Measurements from ENCODE around the gene AOAH. TPM values are rescaled to one million over a fixed set of nuclear protein-coding genes. Genes with fewer than 3 reads are reported as not detected.

Gene AOAH
- total and polyA plus RNA-seq, 2 experiments from 2014 or later = not detected

- in situ Hi-C loops (cut with MboI) = no loop called here
- TF ChIP-seq EZH2phosphoT487 (IDR thresholded peaks at IDR 0.05; ENCODE audit: insufficient read depth, low read depth) (no peak), EZH2 (IDR thresholded peaks at IDR 0.05; ENCODE audit: insufficient read depth, poor library complexity, severe bottlenecking) (no peak)
- H3K4me1 ChIP-seq (ENCODE audit: insufficient read depth) = no peaks in the 10 kb centered on the region
- H3K27me3 ChIP-seq (replicated peaks; ENCODE audit: insufficient read depth) = peaks cover 9% of the 10 kb centered on the region; the same call in 1 of the 2 replicates
- H3F3A ChIP-seq (ENCODE audit: insufficient read depth) = no peaks in the 10 kb centered on the region
- H3K4me3 ChIP-seq = no peak overlapping the region
- H3K79me2 ChIP-seq (ENCODE audit: insufficient read depth) = no peaks in the 10 kb centered on the region
- no peak overlapping the region for H3K9ac ChIP-seq
- no peaks in the 10 kb centered on the region for H4K20me1 ChIP-seq (ENCODE audit: insufficient read depth)
- no peak overlapping the region for H3K4me2 ChIP-seq (ENCODE audit: unreplicated experiment)
- H3K9me3 ChIP-seq (ENCODE audit: low read depth) = no peaks in the 10 kb centered on the region
- H3K9me2 ChIP-seq (ENCODE audit: insufficient read depth) = no peaks in the 10 kb centered on the region
- no peak for DNase-seq
- no peak overlapping the region for H3K27ac ChIP-seq
- H3K36me3 ChIP-seq (ENCODE audit: low read depth) = no peaks in the 10 kb centered on the region
- no peak overlapping the region for H2AFZ ChIP-seq
- 65 to 68% methylated on average over 3 of the region's 3 CpGs for WGBS, 2 experiments (ENCODE audit: low coverage in 1 of 2, low lambda C conversion rate in 2 of 2, missing lambda C conversion rate in 2 of 2)
Observed at GRCh38 chr7:36602511-36602910, 121.8 kb downstream of the AOAH start.

DNA sequence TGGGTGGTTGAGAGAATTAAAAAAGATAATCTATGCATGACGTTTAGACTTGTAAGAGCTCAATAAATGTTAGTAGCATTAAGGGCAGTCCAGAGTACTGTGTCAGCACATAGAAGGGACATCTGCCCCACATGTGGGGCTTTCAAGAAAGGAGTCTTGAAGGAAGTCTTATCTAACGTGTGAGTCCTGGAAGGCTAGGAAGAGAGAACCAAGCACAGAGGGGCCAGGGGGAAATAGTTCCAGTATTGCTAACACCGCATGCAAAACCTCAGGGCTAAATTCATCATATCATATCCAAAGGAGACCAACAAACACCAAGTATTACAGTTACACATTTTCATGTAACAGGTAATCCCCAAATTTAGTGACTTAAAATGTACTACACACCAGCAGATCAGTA is 122.7 kb downstream of the AOAH start:
- no peak for TF ChIP-seq EZH2 (IDR thresholded peaks at IDR 0.05; ENCODE audit: insufficient read depth, poor library complexity, severe bottlenecking)
- no peak for TF ChIP-seq EZH2phosphoT487 (IDR thresholded peaks at IDR 0.05; ENCODE audit: insufficient read depth, low read depth)
- Histone ChIP-seq H3K4me3 (no peak overlapping the region), H3K9me2 (ENCODE audit: insufficient read depth) (no peaks in the 10 kb centered on the region), H3K27me3 (replicated peaks; ENCODE audit: insufficient read depth) (peaks cover 6% of the 10 kb centered on the region; the same call in 1 of the 2 replicates), H2AFZ (no peak overlapping the region), H4K20me1 (ENCODE audit: insufficient read depth) (no peaks in the 10 kb centered on the region), H3K27ac (no peak overlapping the region), H3K4me1 (ENCODE audit: insufficient read depth) (no peaks in the 10 kb centered on the region), H3K79me2 (ENCODE audit: insufficient read depth) (no peaks in the 10 kb centered on the region), H3K9ac (no peak overlapping the region), H3K4me2 (ENCODE audit: unreplicated experiment) (no peak overlapping the region), H3F3A (ENCODE audit: insufficient read depth) (no peaks in the 10 kb centered on the region), H3K9me3 (ENCODE audit: low read depth) (no peaks in the 10 kb centered on the region), H3K36me3 (ENCODE audit: low read depth) (no peaks in the 10 kb centered on the region)
- no peak for DNase-seq
- WGBS, 2 experiments (ENCODE audit: low coverage in 1 of 2, low lambda C conversion rate in 2 of 2, missing lambda C conversion rate in 2 of 2) = 32 to 35% methylated on average over 3 of the region's 3 CpGs
- in situ Hi-C loops (cut with MboI) = no loop called here

DNA sequence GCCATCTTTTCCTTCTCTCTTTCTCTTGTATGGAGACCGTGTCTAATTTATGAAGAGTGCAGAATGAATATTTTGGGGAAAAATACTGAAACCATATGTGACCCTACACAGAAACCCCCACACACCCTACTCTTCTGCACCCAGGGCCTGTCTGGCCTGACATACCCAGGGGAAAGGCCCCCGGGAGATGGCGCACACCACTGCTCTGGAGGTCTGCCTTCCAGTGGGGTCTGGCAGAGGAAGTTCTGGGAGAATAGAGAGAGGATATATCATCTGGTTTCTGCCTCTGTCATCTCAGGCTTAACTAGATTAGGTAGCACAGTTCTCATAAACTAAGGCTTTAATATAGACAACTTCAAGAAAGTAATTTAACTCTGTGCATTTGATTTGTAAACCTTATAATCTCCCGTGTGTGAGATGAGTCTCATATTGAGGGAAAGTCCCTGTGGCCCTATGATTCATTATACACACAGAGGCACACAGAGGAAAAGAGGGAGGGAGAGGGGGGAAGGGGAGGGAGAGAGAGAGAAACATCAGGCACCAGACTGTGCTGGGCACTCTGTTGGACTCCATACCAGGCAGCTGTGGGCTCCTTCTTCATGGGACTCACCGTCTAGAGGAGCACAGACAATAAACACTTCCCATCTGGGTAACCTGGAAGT is 123.3 kb downstream of the AOAH start:
- TF ChIP-seq EZH2phosphoT487 (IDR thresholded peaks at IDR 0.05; ENCODE audit: insufficient read depth, low read depth) (no peak), EZH2 (IDR thresholded peaks at IDR 0.05; ENCODE audit: insufficient read depth, poor library complexity, severe bottlenecking) (no peak)
- Histone ChIP-seq H3K79me2 (ENCODE audit: insufficient read depth) (no peaks in the 10 kb centered on the region), H4K20me1 (ENCODE audit: insufficient read depth) (no peaks in the 10 kb centered on the region), H3K27ac (no peak overlapping the region), H2AFZ (no peak overlapping the region), H3K27me3 (replicated peaks; ENCODE audit: insufficient read depth) (peaks cover 4% of the 10 kb centered on the region; the same call in 1 of the 2 replicates), H3K4me2 (ENCODE audit: unreplicated experiment) (no peak overlapping the region), H3F3A (ENCODE audit: insufficient read depth) (no peaks in the 10 kb centered on the region), H3K4me3 (no peak overlapping the region), H3K36me3 (ENCODE audit: low read depth) (no peaks in the 10 kb centered on the region), H3K4me1 (ENCODE audit: insufficient read depth) (no peaks in the 10 kb centered on the region), H3K9ac (no peak overlapping the region), H3K9me2 (ENCODE audit: insufficient read depth) (no peaks in the 10 kb centered on the region), H3K9me3 (ENCODE audit: low read depth) (no peaks in the 10 kb centered on the region)
- in situ Hi-C loops (cut with MboI) = no loop called here
- WGBS, 2 experiments (ENCODE audit: low coverage in 1 of 2, low lambda C conversion rate in 2 of 2, missing lambda C conversion rate in 2 of 2) = 63 to 65% methylated on average over 5 of the region's 5 CpGs
- peak; percentile 41 for DNase-seq

DNA sequence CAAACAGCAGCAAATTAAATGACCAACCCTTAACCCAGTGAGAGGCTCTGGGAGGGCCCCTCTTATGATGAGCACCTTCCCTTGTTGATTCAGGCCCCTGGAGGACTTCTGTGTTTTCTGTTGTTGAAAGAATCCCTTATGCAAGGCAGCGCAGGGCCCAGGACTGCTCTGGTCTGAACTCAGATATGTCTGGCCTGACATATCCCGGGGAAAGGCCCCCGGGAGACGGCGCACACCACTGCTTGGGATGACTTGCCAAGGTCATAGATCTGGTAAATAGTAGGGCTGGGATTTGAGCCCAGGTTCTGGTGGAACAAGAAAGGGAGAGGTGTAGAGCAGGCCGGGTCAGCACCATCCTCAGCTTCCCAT is 124.0 kb downstream of the AOAH start:
- 81 to 83% methylated on average over 6 of the region's 6 CpGs for WGBS, 2 experiments (ENCODE audit: low coverage in 1 of 2, low lambda C conversion rate in 2 of 2, missing lambda C conversion rate in 2 of 2)
- H3K79me2 ChIP-seq (ENCODE audit: insufficient read depth) = no peaks in the 10 kb centered on the region
- H3K4me2 ChIP-seq (ENCODE audit: unreplicated experiment) = no peak overlapping the region
- H3K9me2 ChIP-seq (ENCODE audit: insufficient read depth) = no peaks in the 10 kb centered on the region
- H3K9ac ChIP-seq = no peak overlapping the region
- H4K20me1 ChIP-seq (ENCODE audit: insufficient read depth) = no peaks in the 10 kb centered on the region
- H3K27ac ChIP-seq = no peak overlapping the region
- no peak overlapping the region for H3K4me3 ChIP-seq
- TF ChIP-seq EZH2 (IDR thresholded peaks at IDR 0.05; ENCODE audit: insufficient read depth, poor library complexity, severe bottlenecking) (no peak), EZH2phosphoT487 (IDR thresholded peaks at IDR 0.05; ENCODE audit: insufficient read depth, low read depth) (no peak)
- DNase-seq = no peak
- no peaks in the 10 kb centered on the region for H3K4me1 ChIP-seq (ENCODE audit: insufficient read depth)
- no peak overlapping the region for H2AFZ ChIP-seq
- H3K9me3 ChIP-seq (ENCODE audit: low read depth) = no peaks in the 10 kb centered on the region
- no peaks in the 10 kb centered on the region for H3F3A ChIP-seq (ENCODE audit: insufficient read depth)
- no peaks in the 10 kb centered on the region for H3K36me3 ChIP-seq (ENCODE audit: low read depth)
- in situ Hi-C loops (cut with MboI) = no loop called here
- peaks cover 4% of the 10 kb centered on the region; the same call in 1 of the 2 replicates for H3K27me3 ChIP-seq (replicated peaks; ENCODE audit: insufficient read depth)

All from GM23248 (cell line).